Body of pancreas (tissue), 4 donors: Measurements from ENCODE around the gene CALHM5.

Source experiments
- POLR2A ChIP-seq, 3 donors: fragments of 450-650 bp; IDR thresholded peaks; one replicate each; pipeline ENCODE4 v1.6.1; 2016; ENCODE audit warnings: antibody characterized with exemption in 3 of 3, mild to moderate bottlenecking in 2 of 3
- TF ChIP-seq, protein P1 (sequence below), 7 experiments: fragments of 450-650 bp in 4 of 7; fragments of 200-600 bp in 3 of 7; sonication (generic) in 3 of 7; IDR thresholded peaks; one replicate each; pipeline ENCODE4 v1.5.1; 2016 to 2019; ENCODE audit warnings: antibody characterized with exemption in 7 of 7

DNA sequence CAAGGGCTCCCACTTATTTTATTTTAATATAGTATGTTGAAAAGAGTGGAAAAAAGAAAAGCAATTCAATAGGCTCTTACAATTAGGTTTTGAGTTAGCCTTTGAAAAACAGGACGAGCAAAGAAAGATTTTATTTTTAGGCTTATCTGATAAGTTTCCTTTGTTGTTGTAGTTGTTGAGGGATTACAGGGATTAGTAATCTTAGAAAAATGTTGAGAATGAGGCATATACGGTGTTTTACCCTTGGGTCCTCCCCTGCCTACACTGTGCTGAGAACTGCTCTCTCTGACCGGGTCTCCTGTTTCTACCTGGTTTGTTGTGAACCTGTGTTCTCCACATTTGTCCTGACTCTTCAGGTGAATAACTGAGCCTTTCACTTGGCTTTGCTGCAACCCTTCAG lies 17.3 kb downstream of the CALHM5 start:
- TF ChIP-seq, protein P1, sequence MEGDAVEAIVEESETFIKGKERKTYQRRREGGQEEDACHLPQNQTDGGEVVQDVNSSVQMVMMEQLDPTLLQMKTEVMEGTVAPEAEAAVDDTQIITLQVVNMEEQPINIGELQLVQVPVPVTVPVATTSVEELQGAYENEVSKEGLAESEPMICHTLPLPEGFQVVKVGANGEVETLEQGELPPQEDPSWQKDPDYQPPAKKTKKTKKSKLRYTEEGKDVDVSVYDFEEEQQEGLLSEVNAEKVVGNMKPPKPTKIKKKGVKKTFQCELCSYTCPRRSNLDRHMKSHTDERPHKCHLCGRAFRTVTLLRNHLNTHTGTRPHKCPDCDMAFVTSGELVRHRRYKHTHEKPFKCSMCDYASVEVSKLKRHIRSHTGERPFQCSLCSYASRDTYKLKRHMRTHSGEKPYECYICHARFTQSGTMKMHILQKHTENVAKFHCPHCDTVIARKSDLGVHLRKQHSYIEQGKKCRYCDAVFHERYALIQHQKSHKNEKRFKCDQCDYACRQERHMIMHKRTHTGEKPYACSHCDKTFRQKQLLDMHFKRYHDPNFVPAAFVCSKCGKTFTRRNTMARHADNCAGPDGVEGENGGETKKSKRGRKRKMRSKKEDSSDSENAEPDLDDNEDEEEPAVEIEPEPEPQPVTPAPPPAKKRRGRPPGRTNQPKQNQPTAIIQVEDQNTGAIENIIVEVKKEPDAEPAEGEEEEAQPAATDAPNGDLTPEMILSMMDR (IDR thresholded peaks at IDR 0.05), result no peak
- no peak for TF ChIP-seq POLR2A (IDR thresholded peaks at IDR 0.05)
